Ascending aorta (tissue), 2 donors: ENCODE measurements around the gene ARIH1. TPM values are rescaled to one million over a fixed set of nuclear protein-coding genes. Genes with fewer than 3 reads are reported as not detected.
A peak's percentile ranks its signal among the peaks of the same experiment; 100 is the strongest.
"Not testable (repeated sequence)": the region's sequence is repeated elsewhere in the genome, so short reads cannot be mapped to it uniquely, and the experiment has no call there.

Experiments used
- DNase-seq, 2 donors: peaks; one replicate each; pipeline ENCODE4 v3.0.0-alpha.2; 2019; ENCODE audit warnings: low spot score in 2 of 2
- H3K27ac ChIP-seq, 2 donors: fragments of 200-600 bp; sonication (generic); one replicate each; pipeline ENCODE4 v1.5.1; 2016 to 2017; ENCODE audit warnings: mild to moderate bottlenecking in 1 of 2
- H3K27me3 ChIP-seq: fragments of 200-600 bp; sonication (generic); one replicate; pipeline ENCODE4 v1.5.1; 2017
- H3K36me3 ChIP-seq, 2 donors: fragments of 200-600 bp; sonication (generic); one replicate each; pipeline ENCODE4 v1.5.1; 2016
- H3K4me1 ChIP-seq, 2 donors: fragments of 200-600 bp; sonication (generic); one replicate each; pipeline ENCODE4 v1.5.1; 2016 to 2017; ENCODE audit warnings: mild to moderate bottlenecking in 1 of 2
- H3K4me3 ChIP-seq, 2 donors: fragments of 200-600 bp; sonication (generic); one replicate each; pipeline ENCODE4 v1.5.1; 2016 to 2017; ENCODE audit warnings: mild to moderate bottlenecking in 1 of 2
- H3K9me3 ChIP-seq, 2 donors: fragments of 200-600 bp; sonication (generic); one replicate each; pipeline ENCODE4 v1.5.1; 2016
- intact Hi-C: fragments of 100-400 bp; cut with DNase I; formaldehyde crosslinking; loops from one replicate; pipeline ENCODE4 v1.15.1; 2023
- total RNA-seq: library from RNA; depleted of rRNA; stranded (reverse); fragments of >200 nt; gene quantifications from one replicate; pipeline ENCODE4 v1.1.0, GENCODE V29; 2016

ARIH1 gene
- total RNA-seq, 1 donor from 2014 or later, result 109 TPM

DNA sequence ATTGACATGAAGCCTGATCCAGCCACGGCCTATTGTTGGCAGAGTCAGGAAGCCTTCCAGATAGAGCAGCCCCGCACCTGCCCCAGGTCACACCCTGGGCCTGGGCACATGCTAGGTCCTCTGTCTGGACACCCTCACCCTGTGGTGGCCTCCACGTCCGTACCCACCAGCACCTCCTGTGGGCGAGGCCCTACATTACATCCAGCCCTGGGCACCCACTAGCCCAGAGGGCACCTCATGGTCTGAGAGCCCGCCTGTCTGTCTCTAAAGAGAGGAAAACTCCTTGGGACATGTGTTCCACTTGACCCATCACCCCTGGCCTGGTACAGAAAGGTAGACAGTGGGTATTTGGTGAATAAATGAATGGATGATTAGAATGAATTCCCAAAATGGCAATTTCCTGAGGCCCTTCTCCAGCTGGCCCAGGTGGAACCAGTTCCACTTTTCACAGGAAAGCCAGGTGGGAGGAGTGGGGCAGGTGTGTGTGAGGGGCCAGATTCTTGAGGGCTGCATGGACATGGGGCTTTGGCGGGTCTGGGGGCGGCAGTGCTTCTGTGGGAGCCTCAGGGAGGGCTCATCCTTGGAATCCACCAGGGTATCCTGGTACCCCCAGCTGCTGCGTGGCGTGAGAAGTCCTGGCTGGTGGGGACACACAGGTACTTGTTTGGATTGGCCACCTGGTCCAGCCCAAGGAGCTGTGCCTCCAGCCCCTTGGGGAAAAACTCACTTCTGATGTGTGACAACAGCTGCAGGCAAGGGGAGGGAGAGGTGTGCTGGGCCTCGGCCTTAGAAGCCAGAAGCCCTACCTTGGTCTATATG lies 154.3 kb downstream of the ARIH1 start:
- intact Hi-C loops, H3K36me3 ChIP-seq, H3K27me3 ChIP-seq, H3K9me3 ChIP-seq, H3K27ac ChIP-seq, H3K4me1 ChIP-seq, H3K4me3 ChIP-seq: not testable (repeated sequence)
- peak in 1 of 2 donors; percentile 50 for DNase-seq

DNA sequence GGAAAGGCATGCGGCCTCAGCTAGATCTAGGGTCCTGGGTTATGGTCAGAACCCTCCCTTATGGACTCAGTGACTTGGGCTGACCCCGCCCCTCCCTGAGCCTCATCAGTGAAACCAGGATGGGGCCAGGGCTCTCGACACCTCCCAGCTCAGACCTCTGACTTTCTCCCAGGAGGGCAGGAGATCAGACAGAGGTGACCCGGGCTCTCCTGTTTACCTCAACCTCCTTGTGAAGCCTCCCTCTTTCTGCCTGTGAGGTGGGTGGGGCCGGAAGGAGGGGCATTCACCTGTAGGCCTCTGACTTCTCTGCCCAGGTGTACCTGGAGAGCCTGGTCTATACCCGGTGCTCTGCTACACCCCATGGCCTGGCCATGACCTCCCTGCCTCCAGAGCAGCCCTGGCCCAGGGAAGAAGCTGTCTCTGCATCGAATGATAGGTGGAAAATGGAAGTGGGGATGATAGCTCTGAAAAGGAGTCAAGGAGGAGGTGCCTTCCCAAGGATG lies 155.0 kb downstream of the ARIH1 start:
- H3K4me1 ChIP-seq, H3K36me3 ChIP-seq, H3K4me3 ChIP-seq, H3K27ac ChIP-seq, intact Hi-C loops, H3K9me3 ChIP-seq, H3K27me3 ChIP-seq: not testable (repeated sequence)
- DNase-seq, result peak in 1 of 2 donors; percentile 55

DNA sequence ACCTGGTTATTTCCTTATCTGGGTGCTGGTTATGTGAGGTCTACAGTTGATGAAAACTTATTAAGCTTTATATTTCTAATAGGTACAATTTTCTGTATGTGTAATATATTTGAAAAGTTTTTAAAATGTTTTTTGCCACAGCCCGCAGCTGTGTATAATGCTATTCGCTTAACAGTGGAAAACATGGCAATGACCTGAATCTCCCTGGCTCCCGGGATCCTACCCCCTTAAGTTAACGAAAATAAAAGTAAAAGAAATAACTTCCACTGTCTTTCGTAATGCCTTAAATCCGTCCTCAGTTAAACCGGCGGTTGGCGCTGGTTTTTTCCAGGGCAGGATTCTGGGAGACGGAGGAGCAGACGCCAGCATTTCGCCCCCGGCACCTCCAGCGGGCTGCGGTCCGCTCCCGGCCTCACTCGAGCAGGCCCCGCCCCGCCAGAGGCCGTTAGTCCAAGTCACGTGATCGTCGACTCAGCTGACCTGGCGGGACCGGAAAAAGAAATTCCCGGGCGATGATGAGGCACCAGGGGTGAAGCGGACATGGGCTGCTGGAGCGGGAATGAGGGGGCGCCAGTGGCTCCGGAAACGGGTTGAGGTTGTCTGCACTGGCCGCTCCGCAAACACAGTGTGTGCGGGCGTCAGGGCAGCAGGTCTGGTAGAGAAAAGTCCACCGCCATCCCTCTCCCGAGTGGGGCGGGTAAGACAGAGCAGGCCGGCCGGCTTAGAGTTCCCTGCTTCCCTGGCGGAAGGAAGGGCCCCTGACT lies 162.6 kb downstream of the ARIH1 start:
- H3K4me1 ChIP-seq, H3K27ac ChIP-seq, H3K27me3 ChIP-seq, H3K9me3 ChIP-seq, intact Hi-C loops, H3K36me3 ChIP-seq: not testable (repeated sequence)
- peak in 1 of 2 donors; percentile 88 for DNase-seq
- peak overlapping the region in 1 of 2 donors; percentile 44 for H3K4me3 ChIP-seq

DNA sequence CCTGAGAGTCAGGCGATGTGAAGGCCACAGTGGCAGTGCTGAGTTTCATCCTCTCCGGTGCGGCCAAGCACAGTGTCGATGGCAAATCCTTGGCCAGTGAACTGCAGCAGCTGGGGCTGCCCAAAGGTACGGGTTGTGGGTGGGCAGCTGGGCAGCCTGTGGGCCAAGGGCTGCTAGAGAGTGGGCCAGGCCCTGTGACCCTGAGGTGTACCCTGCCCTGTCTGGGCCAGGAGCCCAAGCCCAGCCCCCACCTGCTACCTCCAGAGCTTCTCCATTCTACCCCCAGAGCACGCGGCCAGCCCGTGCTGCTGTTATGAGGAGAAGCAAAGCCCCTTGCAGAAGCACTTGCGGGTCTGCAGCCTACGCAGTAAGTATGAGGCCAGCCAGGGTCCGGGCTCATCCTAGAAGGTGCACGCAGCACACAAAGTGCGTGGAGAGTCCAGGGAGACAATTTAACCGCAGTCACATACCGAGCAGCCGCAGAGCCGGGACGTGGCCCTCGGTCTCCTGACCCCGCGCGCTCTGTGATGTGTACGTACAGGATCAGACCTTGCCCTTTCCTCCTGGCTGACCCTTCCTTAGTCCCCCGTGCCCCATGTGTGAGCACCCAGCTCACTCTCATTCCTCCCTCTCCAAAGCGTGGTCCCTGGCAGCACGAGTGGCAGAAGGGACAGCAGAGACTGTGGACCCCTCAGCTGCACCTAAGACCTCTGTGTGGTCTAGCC lies 165.8 kb downstream of the ARIH1 start:
- H3K36me3 ChIP-seq, H3K4me1 ChIP-seq, DNase-seq, H3K4me3 ChIP-seq, H3K27me3 ChIP-seq, H3K9me3 ChIP-seq, intact Hi-C loops, H3K27ac ChIP-seq: not testable (repeated sequence)

DNA sequence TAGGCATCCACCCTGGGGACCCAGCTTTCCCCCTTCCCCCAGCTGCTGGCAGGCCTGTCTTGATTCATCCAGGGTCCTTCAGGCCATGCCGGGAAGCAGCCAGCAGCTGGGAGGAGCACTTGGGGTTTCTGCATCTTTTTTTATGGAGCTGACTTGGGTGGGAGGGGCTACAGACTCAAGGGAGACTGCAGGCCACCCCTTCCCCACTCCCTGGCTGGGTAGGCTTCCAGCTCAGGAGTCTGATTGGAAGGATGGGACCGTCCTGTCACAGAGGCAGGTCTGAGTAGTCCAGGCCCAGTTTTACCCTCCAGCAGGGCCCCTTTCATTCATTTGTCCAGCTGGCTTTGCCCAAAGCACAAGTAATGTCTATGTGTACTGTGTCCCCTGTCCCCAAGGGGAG lies 168.1 kb downstream of the ARIH1 start:
- H3K9me3 ChIP-seq, H3K36me3 ChIP-seq, H3K27ac ChIP-seq, H3K27me3 ChIP-seq, H3K4me3 ChIP-seq, DNase-seq, intact Hi-C loops, H3K4me1 ChIP-seq: not testable (repeated sequence)

DNA sequence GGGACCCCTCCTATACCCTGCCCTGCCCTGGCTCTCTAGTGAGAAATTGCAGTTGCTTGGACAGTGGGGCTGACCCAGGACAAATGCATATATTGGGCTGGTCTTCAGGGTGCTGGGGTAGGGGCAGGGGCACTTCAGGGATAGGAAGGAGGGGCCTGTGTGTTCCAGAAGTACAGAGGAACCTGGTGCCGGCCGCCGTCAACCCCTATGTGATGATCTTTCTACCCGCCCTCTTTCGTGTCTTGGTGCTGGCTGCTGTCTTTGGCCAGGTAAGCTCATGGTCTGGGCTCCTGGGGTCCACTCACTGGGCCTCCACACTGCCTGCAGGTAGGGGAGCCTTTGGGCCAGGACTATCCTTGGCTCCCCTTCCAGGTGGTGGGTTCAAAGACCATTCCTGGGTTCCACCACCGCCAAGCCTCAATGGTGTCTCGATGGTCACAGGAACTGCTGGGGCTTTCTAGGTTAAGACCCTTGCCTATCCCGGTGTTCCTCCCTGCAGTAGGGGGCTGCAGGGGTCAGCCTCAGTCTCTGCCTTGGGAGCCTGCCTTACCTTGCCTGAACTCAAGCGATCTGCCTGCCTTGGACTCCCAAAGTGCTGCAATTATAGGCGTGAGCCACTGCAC lies 174.6 kb downstream of the ARIH1 start:
- DNase-seq, H3K27me3 ChIP-seq, H3K4me3 ChIP-seq, H3K9me3 ChIP-seq, H3K36me3 ChIP-seq, H3K27ac ChIP-seq, H3K4me1 ChIP-seq, intact Hi-C loops: not testable (repeated sequence)

Other genes starting within 250 kb of the ARIH1 start
- 313 TPM for gene PKM, start 243.1 kb upstream of the ARIH1 start, total RNA-seq
- gene PARP6, start 201.8 kb upstream of the ARIH1 start, total RNA-seq, result 26.5 TPM
- not detected for gene CELF6, start 154.2 kb upstream of the ARIH1 start, total RNA-seq
- 111 TPM for gene HEXA, start 98.3 kb upstream of the ARIH1 start, total RNA-seq
- not detected for gene TMEM202, start 76.0 kb upstream of the ARIH1 start, total RNA-seq
- gene GOLGA6B, start 180.4 kb downstream of the ARIH1 start, total RNA-seq, result not detected
- not detected for gene HIGD2B, start 211.9 kb downstream of the ARIH1 start, total RNA-seq
- 9.9 TPM for gene BBS4, start 211.9 kb downstream of the ARIH1 start, total RNA-seq